Left kidney (tissue), 2 donors: ENCODE results near the gene MYO1H. TPM values are rescaled to one million over a fixed set of nuclear protein-coding genes. Genes with fewer than 3 reads are reported as not detected.

ENCODE experiments used
- DNase-seq: peaks from one replicate; pipeline ENCODE4 v3.0.0-alpha.2; 2013
- polyA plus RNA-seq: library from polyadenylated mRNA; unstranded; fragments of 120-200 nt; gene quantifications from one replicate; pipeline ENCODE4 v1.2.1, GENCODE V29; 2013; ENCODE audit not compliant: insufficient read length

Gene MYO1H
- polyA plus RNA-seq, 1 donor: 1.7 TPM

DNA sequence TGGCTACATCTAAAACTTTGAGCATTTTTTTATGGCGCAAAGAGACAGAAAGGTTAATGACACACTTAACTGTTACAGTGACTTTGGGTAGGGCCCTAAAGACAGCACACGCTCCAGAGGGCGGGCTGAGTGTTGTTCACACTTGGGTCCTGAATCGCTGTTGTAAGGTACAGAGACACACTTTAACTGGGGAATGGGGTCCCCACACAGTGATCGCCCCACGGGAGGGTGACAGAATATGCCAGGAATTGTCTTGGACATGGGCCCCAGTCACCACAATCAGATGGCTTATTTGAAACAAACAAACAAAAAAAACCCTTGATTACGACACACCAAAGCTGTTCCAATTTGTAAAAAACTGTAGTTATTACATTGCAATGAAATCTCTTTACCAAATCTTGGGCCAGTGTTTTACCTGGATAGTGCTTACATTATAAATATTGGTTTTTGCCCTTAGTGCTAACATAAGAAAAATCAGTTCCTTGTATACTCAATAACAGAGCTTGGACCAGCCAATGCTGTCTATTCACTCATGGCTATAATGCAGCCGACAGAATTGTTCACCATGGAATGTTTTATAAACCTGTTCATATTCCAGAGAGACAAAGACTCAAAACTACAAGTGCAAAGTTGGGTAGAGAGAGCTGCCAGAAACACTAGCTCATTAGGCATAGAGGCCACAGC lies 101.1 kb downstream of the MYO1H start:
- DNase-seq: no peak

- no peak for DNase-seq
These were observed 102.3 kb downstream of the MYO1H start for GRCh38 chr12:109449845-109450532.

GRCh38 chr12:109450980-109451379 lies 103.3 kb downstream of the MYO1H start:
- no peak for DNase-seq

GRCh38 chr12:109451400-109451799 lies 103.7 kb downstream of the MYO1H start:
- DNase-seq: no peak

DNA sequence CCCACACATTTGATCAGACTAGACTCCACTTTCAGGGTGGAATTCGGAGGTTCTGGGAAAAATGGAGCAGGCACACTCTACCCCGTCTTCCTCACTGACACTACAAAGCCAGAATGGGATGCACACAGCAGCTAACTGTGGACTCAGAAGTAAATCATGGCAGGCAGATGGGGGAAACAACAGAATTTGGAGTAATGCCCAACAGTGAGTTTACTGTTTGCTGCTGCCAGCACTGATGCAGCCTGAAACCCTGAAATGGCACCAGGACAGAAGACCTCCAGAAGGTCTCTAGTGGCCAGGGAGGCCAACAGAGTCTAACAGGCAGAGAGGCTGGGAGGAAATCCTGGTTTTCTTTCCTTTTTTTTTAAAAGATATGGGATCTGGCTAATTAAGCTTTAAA lies 104.8 kb downstream of the MYO1H start:
- no peak for DNase-seq

- no peak for DNase-seq
These were observed 108.0 kb downstream of the MYO1H start for GRCh38 chr12:109455706-109456105.

GRCh38 chr12:109458086-109458485 lies 110.4 kb downstream of the MYO1H start:
- DNase-seq: no peak

DNA sequence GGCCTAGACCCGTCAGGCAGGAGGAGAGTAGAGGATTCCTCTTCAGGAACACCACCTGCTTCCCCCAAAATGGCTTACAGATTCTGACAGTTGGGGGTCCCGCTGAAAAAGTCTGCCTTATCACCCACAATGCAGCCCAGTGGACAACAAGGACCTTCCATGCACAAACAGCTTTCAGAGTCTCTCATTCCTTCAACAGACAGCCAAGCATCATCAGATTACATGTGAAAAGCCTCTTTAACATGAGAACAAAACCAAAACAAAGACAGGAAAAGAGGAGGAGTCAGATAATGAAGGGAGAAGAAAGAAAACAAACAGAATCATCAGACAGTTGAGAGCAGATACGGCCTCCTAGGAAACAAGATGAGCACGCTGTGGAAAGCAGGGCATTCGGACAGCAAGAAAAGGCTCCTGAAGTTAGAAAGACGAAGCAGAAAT lies 111.1 kb downstream of the MYO1H start:
- DNase-seq: peak; percentile 41

GRCh38 chr12:109459247-109459646 lies 111.5 kb downstream of the MYO1H start:
- no peak for DNase-seq

DNA sequence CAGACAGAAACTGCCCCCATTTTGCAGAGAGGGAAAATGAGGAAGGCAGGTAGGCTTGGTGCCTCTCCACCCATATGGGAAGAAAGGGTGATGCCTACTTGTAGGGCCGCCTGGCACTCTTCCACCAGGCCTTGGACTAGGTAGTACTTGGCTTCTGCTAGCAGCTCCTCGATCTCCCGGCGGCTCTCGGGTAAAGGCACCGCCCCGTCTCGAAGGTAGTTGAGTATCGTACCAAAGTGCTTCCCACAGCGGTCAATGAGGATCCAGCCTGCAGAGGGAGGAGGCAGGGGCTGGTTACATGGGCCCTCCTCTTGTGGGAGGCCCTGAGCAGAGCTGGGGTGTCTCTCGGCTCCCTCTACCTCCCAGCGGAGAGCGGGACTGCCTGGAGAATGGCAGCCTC lies 112.8 kb downstream of the MYO1H start:
- DNase-seq: no peak

DNA sequence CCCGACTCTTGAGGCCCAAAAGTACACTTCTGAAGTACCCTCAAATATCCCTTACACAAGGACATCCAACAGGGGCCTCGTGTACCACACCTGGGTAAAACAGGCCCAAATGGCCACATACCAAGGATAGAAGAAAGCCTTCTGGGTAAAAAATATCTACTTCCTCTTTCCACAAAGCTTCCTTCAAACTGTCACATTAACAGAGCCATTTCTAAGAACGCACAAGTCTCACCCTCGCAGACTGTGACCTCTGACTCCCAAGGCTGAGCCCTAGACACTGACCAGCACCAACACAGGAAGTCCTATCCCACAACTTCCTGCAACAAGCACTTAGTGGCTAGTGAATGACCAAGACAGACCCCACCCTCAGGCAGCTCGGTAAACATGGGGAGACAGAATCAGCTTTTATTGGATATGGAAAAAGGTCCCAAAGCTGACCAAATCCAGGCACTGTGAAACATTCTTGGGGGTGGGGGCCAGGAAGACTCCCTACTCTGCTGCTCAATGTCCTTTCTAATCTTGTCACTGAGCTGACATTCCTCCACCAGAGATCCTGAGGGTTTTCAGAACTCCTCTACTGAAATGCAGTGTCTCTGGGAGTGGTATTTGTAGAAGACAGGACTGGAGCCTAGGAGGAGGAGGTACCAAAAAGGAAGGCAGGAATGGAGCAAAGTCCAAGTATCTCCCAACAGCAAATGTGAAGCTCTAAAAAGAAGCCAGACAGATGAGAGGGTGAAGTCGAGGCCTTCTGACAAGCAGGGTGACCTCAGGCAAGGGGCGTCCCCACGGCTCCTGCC lies 113.5 kb downstream of the MYO1H start:
- DNase-seq: no peak

DNA sequence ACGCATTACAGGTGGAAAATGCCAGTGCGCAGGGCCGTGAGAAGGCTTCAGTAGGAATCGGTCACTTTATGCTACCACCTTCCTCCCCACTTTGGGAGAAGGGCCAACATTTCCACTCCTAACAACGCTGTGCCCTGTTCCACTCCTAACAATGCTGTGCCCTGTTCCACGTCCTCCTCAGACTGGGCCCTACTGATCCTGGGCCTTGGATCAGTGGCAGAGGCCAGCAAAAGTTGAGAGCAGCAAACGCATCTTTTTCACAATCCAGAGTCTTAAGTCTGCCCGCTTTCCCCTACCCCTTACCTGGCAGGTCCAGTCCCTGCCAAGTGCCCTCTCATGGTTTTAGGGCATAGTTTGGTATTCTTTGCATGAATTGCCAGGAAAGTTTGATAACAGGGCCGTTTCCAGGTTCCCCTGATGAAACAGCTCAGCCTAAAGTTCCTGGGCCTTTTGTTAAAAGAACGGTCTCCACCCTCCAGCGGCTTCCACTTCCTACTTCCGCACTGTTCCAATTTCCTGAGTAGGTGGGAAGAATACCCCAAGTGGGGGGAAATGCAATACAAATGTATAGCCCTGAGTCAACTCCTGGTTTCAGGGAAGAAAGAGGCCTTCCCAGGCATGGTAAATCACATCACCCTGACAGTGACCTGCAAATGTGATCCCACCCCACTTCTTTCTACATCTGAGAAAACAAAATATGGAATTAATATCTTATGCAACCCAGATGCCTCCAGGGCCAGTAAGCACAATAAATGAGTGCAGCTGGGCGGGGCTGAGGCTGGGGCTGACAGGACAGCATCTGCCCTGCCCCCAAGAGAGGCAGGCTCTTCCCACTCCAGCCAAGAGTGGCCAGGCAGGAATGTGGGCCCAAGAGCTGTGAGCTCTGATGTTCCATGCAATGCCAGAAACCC lies 114.4 kb downstream of the MYO1H start:
- peak; percentile 46 for DNase-seq

DNA sequence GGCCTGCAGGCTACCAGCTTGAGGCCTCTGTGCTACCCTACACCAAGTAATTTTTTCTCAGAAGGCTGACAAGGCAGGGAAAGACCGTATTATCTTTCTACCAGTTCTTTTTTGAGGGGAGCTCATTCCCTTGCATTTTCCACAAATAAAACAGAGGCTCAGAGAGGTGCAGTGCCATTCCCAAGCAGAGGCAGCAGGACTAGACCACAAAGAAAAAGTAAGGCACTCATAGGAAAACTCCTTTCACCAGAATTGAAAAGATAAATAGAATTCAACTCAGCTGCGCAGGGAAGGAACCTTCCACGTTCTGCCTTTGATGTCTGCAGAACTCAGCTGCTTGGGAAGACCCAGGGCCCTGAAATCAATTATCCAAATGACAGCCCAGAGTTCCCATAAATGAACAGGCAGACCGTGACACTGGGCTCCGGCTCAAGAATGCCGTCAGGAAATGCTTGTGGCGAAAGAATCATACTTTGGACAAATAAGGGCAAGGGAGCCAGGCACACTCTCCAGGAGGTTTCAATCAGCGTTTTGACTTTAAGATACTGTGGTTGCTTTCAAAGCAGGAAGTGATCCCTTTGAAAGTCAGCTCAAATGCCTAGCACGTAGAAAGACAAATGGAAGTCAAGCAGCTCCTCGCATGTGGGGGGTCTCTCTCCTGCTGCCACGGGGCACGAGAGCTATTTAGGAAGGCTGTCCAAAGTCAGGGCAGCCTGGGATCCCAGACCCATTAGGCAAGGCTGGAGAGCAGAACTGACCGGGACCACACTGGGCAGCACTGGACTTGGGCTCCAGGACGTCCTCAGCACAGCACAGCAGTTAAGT lies 115.4 kb downstream of the MYO1H start:
- DNase-seq: peak; percentile 91

DNA sequence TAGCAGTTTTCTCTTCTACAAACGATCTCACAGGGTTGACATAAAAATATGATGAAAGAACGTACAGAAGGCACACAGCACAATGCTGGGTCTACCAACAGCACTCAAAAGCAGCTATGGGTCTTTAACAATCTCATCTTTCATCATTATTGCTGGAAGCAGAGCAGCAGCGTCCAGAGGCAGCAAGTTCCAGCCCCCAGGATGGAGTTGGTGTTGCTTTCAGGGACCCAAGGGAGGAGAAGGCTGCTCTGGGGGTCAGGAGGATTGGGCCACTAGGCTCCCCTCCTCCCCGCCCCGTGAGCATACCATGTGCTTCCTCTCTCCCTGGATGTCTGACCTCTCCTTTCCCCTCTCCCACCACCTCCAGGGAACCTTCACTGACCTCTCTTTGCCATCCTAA lies 116.1 kb downstream of the MYO1H start:
- no peak for DNase-seq

DNA sequence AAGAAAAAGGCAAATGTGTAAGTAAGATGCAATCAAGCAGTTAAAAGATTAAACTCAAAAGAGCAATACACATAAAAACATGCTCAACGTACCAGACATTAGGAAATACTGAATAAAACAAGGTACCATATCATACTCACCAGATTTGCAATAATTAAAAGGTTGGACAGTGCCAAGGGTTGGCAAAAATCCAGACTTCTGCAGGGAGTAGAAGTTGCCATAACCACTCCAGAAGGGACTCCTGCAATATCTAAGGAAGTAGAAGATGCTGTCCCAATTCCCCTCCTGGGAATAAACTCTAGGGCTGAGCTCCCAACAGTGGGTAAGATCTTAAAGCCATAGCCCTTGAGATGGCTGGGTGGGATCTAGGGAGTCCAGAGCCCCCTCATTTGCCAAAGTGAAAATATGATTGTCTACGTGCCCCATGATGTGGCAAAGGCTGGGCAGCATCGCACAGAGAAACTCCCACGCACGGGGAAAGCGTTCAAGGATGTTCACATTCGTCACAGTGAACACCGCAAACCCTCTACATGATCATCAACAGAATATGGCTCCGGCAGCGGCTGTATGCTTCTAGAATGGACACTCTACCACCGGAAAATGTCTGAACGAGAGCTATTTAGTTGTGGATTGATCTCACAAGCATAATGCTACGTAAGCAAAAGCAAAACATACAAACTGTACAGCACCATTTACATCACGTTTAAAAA lies 117.1 kb downstream of the MYO1H start:
- no peak for DNase-seq

- DNase-seq: no peak
These were observed 118.6 kb downstream of the MYO1H start for GRCh38 chr12:109466305-109466704.

- no peak for DNase-seq
These were observed 119.1 kb downstream of the MYO1H start for GRCh38 chr12:109466821-109467220.

DNA sequence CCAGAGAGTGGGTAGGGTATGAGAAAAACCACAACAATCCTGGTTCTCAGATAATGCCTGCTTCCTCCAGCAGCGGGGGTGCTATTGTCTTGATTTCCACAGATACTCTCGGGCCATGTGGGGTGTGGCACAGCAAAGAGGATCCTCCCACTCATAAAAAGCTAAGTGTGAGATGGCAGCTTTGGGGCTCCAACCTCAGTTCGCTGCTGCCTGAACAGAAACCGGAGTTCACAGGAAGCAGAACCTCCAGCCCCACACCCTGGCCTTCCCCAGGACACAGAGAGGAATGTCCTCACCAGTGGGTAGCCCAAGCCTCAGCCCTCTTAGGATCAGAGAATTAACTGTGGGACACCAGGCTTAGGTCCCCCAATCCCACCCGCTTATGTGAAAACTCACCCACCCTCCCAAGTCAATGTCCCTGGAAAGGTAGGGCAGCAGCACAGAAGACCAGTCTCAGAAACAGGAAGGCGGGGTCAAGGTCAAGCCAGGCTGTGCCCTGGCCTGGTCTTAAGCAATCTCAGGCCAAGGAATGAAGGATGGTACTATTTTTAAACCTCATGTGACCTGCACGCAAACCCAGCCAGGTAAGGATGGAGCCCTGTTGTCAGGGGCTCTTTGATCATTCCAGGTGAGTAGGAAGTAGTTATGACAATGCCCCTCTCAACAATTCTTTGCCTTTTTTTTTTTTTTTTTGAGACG lies 120.4 kb downstream of the MYO1H start:
- no peak for DNase-seq

DNA sequence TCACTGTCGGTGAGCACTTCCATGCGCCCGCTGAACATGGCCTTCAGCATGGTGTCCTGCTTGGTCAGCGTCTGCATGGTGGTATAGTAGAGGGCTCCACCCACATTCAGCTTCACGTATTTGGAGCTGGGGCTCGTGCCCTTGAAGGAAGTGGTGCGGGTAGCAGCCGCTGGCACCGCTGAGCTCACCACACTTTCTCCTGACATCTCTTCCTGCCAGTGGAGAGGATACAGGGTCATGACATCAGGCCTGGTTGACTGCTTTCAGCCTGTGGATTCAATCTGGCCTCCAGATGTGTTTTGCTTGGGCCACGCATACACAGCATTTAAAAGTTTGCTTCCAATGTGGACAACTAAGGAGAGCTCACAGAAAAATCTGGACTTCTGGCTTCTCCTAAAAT lies 121.8 kb downstream of the MYO1H start:
- no peak for DNase-seq

- no peak for DNase-seq
These were observed 125.3 kb downstream of the MYO1H start for GRCh38 chr12:109473006-109473405.
